ENCODE data around the gene TLCD3B.

DNA sequence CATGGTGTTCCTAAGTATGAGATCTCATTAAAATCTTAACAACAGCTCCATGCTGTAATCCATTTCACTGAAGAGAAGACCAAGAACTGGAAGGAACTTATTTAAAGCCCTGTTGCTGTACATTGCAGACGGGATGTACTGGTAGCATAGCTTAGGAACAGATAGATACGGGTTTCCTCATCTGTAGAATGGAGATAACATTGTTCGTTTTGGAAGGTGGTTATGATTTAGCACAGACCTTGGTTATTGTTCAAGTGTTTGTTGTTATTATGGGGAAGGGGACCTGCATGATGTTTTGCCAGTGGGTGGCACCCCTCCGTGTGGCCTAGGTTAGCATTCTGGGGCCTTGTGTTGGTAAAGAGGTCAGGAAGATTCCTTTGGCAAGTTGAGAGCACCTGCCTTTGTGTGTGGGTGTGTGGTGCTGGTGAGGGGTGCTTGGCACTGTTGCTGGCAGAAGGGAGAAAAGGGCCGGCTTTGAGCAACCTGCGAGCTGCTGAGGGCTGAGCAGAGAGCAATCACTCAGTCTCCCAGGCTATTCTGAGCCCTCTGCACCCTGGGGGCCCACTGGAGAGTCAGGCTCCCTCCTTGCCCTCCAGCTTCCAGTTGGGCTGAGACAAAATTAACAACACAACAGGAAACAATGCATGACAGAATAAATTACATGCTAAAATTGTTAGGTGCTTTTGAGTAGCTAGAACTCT, 55.1 kb downstream of the TLCD3B start:
- no peak for TF ChIP-seq EZH2 (IDR thresholded peaks at IDR 0.05; ENCODE audit: insufficient read depth, poor library complexity, severe bottlenecking)
- no peak for TF ChIP-seq EZH2phosphoT487 (IDR thresholded peaks at IDR 0.05; ENCODE audit: insufficient read depth, low read depth)

All from GM23248 (cell line).